Stimulated activated CD8-positive, alpha-beta memory T cell treated with anti-CD3 and anti-CD28 coated beads, Interleukin-12 subunit alpha, Interleukin-12 subunit beta, amount 100 ng/mL, for 1 hour (primary cell): ENCODE results near the gene VPS39.

ENCODE experiments used
- DNase-seq: peaks from one replicate; pipeline ENCODE4 v3.0.0-alpha.2; 2020; ENCODE audit warnings: low read depth

The VPS39 gene

DNA sequence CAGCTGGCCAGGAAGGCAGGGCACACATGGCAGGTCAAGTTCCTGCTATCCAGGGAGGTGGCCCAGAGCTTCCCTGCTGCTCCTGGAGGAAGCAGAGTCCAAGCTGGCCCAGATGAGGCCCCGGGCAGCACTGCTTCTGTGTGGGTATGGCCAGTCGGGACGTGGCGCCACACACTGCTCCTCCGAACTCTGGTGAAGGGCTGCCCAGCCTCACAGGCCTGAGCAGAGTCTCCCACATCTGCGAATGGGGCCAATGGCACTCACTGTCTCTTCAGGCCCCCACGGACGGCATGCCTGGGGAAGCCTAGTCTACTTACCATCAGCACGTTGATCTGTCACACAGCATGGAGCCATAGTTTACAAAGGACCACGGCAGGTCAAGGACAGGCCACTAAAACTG, 49.2 kb downstream of the VPS39 start:
- DNase-seq, result no peak

- no peak for DNase-seq
These were observed 49.9 kb downstream of the VPS39 start for GRCh38 chr15:42157981-42158765.

DNA sequence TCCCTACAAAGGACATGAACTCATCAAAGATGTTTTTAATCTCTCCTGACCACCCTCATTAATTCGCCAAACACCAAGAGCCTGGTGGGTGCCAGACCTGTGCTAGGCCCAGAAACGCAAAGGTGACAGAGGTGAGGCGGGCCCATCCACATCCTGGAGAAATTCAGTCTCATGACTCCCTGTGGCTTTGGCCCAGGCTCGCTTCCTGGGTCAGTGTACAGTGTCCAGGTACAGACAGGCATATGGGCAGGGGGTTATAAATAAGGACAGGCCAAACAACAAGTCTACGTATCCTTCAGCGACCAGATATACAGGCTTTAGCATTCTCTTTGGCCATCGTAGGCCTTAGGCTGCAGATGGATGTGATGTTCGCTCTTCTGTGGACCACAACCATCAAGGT, 50.7 kb downstream of the VPS39 start:
- no peak for DNase-seq

GRCh38 chr15:42156243-42156922, 51.7 kb downstream of the VPS39 start, which contains the start of gene PLA2G4F:
Gene PLA2G4F, minus strand, starts transcription at chr15:42156636. Its CDS starts 87 bp downstream, at chr15:42156549.
- no peak for DNase-seq

DNA sequence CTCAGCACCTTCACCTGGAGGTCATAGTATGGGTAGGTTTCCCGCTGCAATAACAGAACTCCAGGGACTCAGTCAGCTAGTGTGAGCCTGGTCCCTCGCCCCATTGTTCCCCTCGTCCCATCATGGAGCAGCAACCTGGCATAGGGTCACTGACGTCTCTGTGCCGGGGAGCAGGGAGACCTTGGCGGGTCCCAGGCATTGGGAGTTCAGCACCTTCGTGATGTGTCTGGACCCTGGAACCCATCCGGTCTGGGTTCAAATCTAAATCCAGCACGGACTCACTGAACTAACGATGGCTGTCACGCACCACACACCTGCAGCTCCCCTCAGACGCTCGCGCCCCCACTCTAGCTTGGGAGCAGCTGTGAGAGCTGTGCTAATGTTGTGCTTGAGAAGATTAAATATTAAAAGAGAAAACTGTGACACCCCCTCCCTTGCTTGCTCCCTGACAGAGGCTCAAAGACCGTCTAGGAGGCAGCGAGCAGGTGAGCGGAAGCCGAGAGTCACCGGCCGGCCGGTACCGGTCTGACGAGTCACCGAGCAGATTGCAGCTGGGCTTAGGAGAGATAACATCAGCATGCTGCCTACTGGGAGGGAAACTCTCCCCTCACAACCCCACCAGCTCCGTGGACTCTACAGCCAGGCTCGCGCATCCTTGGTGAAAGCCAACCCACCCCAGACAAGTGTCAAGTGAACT, 52.4 kb downstream of the VPS39 start:
- DNase-seq, result no peak

DNA sequence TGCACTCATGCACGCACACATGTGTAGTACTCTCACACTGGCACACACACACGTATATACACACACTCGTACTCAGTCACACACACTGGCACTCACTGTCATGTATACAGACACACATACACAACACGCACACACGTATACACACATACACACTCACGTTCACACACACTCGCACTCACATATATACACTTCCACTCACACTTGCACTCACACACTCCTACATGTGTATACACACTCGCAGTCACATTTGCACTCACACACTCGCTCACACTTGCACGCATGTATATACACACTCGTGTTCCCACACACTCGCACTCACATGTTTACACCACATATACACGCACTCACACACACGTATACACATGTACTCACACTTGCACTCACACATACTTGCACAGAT, 53.1 kb downstream of the VPS39 start:
- DNase-seq, result no peak

DNA sequence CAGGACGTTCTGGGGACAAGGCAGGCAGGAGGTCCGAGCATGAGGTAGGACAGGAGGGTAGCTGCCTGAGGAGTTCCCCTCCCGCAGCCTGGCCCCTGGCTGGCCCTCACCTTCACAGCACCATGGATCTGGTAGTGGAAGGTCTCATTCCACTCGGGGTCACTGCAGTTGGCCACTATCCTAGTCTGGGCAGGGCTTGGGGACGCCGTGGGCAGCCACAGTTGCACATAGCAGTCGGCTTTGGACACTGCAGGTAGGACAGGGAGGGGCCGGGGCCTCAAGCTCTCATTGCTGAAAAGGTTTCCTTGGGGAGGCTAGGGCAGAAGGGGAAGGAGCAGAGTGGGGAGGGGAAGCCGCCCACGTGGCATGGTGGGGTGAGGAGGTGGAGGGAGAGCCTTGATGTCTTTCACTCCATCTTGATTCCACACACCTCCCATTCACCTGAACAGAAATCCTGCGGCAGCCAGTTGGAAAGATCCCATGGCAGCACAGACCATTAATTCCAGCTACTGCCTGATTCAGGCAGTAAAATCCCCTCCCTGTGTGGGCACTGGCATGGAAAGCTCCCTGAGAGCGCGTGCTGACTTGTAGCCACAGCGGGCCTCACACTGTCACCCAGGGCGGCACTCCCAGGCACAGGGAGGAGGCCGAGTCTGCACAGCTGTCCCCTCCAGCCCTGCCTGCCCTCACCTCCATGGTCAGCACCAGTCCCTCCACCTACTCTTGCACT, 53.7 kb downstream of the VPS39 start:
- no peak for DNase-seq

GRCh38 chr15:42153874-42154211, 54.3 kb downstream of the VPS39 start:
- no peak for DNase-seq

GRCh38 chr15:42152921-42153698, 55.0 kb downstream of the VPS39 start:
- no peak for DNase-seq

GRCh38 chr15:42152196-42152920, 55.7 kb downstream of the VPS39 start:
- DNase-seq, result no peak

- DNase-seq, result no peak
These were observed 56.4 kb downstream of the VPS39 start for GRCh38 chr15:42151736-42152135.

DNA sequence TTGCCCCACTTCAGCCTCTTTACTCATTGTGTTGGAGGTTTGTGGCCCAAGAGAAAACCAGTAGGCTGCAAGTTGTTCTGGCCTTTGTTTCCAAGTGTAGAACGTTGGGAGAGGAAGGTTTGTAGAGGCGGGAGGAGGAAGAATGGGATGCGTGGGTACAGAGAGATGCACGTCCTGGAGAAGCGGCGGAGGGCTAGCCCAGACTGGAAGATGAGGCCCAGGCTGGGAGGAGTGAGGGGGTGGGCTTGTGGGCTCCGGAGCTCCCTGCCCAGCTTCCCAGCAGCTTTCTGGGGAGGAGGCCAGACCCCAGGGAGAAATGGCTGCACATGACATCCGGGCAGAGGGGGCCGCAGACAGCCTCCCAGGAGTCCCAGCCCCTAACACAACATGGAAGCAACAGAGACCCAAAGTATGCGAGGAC, 57.0 kb downstream of the VPS39 start:
- no peak for DNase-seq

DNA sequence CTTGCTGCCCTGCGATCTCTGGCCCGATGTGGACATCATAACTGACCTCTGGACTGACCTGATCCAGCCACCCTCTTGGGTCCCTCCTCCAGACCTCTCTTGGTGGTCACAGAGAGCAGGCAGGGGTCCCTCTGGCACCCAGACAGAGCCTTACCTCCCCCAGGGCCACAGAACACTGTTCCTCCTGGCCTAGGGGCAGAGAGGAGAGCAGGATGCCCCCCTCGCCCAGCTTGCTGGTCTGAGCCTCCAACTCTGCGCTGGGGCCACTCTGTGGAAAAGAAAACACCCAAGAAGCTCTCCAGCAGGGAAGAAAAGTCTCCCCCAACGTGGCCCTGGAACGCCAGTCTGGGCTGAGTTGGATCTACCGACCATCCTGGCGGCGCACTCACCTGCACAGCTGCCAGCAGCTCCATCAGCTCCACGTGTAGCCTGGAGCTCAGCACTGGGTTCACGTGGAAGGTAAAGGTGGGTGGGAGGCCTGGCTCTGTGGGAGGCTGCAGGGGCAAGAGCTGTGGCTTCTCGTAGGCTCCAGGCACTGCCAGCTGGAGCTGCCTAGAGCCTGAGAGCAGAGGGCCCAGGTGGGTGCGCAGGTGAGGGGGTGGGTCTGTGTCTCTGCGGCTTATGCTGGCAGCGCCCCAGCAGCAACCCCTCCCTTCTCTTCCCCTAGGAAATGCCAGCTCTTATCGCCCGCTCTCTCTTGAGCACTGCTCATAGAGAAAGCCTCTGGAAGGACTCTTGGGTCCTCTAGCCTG, 57.7 kb downstream of the VPS39 start:
- no peak for DNase-seq

DNA sequence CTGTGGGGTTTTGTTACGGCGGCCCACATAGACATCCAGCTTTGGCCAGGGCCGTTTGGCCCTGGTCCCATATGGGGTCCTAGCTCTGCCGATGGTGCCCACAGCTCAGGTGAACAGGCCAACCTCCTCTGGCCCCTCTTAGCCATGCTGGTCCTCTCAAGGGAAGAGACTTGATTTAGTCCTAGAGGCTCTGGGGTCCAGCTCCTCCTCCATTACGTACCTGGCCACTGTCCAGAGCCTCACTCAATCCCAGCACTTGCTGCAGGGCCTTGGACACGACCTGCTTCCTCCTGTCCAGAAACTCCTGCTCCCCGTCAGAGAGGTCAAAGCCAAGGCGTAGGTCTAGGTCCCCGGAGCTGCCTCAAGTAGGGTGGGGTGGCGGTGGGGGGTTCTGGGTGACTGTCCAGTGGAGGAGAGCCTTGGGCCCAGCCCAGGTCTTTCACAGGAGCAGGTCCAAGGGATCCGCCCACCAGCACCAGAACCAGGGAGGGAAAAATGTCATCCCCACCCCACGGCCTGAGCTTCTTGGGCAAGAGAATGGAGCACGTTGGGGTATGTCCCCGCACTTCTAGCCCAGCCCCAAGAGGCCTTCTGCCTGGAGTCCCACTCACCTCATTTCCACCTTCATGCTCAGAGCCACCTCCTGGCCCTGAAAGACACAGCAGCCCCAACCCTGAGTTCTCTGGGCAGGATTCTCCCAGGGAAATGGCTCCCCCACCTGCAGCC, 58.4 kb downstream of the VPS39 start:
- no peak for DNase-seq

- DNase-seq, result no peak
These were observed 59.2 kb downstream of the VPS39 start for GRCh38 chr15:42148808-42149492.

DNA sequence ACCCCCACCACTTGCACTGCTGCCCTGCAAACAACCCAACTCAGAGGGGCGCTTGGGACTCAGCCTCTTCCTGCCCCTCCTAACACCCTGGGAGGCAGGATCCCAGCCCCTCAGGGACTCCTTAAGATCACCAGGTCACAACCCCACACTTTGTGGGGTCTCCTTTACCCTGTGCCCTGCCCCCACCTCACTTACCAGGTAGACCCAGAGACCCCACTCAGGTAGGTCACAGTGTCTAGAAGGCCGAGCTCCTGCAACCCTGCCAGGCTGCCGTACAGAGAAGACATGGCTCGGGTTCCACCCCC, 60.7 kb downstream of the VPS39 start:
- no peak for DNase-seq

GRCh38 chr15:42146551-42147430, 61.3 kb downstream of the VPS39 start:
- DNase-seq, result no peak
